ENCODE results near the gene PTPRN2.
"Not testable (repeated sequence)": the region's sequence is repeated elsewhere in the genome, so short reads cannot be mapped to it uniquely, and the experiment has no call there.

PTPRN2 gene

DNA sequence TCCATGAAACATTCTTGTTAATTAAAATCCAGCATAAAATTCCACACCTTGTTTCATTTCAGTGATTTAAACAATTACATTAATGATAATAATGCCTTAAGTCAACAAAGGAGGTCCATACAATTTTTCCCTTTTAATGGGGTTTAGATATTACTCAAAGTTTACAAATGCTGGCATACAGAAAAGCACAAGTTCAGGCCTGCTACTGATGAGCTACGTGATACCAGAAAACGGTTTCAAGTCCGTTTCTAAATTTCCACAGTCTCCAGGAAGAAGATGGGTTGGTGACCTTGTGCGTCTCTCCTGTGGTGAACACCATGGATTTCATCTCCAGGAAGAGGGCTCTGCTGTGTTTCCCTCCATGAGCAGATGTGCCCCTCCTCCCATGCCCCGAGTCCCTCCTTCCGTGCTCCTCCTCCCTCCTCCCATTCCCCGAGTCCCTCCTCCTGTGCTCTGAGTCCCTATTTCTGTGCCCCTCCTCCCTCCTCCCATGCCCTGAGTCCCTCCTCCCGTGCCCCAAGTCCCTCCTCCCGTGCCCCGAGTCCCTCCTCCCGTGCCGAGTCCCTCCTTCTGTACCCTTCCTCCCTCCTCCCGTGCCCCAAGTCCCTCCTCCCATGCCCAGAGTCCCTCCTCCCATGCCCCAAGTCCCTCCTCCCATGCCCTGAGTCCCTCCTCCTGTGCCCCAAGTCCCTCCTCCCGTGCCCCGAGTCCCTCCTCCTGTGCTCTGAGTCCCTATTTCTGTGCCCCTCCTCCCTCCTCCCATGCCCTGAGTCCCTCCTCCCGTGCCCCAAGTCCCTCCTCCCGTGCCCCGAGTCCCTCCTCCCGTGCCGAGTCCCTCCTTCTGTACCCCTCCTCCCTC, 201.9 kb downstream of the PTPRN2 start:
- DNase-seq (ENCODE audit: low spot score): not testable (repeated sequence)

GRCh38 chr7:158384746-158385145, 202.9 kb downstream of the PTPRN2 start:
- no peak for DNase-seq (ENCODE audit: low spot score)

DNA sequence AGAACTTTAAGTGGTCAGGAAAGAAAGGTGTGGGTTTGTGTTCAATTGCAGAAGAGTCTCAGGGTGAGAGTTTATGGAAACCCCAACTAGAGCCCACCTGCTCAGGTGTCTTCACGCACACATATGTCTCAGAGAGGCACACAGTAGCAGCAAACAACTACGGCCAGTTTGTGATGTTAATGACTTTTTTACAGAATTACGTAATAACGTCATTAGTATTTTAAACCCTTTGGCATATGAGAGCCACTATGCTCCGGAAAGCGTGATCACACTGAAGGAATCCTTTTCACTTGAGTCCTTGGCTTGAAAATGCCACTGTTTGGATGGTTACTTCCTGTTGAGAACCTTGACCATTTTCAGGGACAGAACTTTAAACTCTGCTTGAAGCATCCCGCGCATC, 204.0 kb downstream of the PTPRN2 start:
- DNase-seq (ENCODE audit: low spot score): no peak

- DNase-seq (ENCODE audit: low spot score): no peak
These were observed 205.0 kb downstream of the PTPRN2 start for GRCh38 chr7:158382363-158383254.

- no peak for DNase-seq (ENCODE audit: low spot score)
These were observed 205.7 kb downstream of the PTPRN2 start for GRCh38 chr7:158381956-158382355.

- no peak for DNase-seq (ENCODE audit: low spot score)
These were observed 208.6 kb downstream of the PTPRN2 start for GRCh38 chr7:158378978-158379377.

DNA sequence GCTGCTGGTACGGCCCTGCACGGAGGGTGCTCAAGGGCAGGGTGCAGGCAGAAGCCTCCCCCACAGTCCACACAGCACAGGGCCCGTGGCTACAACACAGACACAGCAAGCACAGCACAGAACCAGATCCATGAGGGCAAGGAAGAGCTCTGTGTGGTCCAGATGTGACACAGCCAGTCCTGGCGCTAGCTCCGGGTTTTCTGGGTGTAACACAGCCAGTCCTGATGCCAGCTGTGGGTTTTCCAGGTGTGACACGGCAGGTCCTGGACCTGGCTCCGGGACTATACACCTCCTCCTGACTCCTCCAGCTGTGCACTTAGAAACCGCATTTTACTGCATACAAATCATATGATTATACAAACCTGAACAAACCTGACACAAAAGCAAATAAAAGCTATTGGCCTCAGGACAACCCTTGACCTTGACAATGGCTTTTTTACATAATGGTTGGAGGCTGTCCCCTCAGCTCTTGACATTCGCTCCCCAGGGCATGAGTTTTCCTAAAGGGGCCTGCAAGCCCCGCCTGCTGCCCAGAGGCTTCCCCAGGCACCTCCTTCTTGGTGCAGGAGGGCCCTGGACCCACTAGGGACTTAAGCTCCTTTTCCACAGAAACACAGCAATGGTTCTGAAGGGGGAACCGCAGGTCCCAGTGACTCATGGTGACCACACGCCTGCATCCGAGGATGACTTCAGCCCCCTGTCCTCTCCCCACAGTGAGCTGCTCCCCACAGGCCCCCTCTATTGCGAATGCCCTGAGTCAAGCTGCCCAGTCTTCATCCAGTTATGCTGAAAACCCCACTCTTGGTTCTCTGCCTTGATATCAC, 209.6 kb downstream of the PTPRN2 start:
- no peak for DNase-seq (ENCODE audit: low spot score)

- not testable (repeated sequence) for DNase-seq (ENCODE audit: low spot score)
These were observed 210.8 kb downstream of the PTPRN2 start for GRCh38 chr7:158376839-158377186.

DNA sequence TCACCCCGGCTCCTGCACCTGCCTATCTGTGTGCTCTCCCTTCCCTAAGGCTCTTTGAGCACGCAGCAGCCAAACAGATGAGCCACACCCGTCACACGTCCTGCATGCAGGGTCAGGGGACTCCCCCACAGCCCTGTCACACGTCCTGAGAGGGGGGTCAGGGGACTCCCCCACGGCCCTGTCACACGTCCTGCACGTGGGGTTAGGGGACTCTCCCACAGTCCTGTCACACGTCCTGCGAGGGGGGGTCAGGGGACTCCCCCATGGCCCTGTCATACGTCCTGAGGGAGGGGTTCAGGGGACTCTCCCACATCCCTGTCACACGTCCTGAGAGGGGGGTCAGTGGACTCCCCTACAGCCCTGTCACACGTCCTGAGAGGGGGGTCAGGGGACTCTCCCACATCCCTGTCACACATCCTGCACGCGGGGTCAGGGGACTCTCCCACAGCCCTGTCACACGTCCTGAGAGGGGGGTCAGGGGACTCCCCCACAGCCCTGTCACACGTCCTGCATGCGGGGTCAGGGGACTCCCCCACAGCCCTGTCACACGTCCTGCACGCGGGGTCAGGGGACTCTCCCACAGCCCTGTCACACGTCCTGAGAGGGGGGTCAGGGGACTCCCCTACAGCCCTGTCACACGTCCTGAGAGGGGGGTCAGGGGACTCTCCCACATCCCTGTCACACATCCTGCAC, 211.3 kb downstream of the PTPRN2 start:
- DNase-seq (ENCODE audit: low spot score): not testable (repeated sequence)

DNA sequence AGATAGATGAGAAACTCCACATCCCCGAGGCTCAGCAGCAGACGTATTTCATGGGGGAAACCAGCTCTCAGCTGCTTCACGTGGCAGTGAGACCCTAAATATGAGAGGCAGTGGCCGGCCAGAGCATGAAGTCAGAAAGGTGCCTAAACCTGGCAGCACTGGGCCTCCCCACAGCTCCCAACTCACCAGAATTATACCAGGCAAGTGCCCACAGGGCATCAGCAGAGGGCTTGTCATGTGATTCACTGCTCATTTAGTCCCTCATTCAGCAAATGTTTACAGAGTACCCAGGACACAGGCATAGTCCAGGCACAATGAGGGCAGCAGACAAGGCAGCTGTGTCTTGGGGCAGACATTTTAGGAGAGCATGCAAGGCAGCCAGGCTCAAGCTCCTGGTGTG, 212.6 kb downstream of the PTPRN2 start:
- no peak for DNase-seq (ENCODE audit: low spot score)

- no peak for DNase-seq (ENCODE audit: low spot score)
These were observed 213.0 kb downstream of the PTPRN2 start for GRCh38 chr7:158374586-158374985.

DNA sequence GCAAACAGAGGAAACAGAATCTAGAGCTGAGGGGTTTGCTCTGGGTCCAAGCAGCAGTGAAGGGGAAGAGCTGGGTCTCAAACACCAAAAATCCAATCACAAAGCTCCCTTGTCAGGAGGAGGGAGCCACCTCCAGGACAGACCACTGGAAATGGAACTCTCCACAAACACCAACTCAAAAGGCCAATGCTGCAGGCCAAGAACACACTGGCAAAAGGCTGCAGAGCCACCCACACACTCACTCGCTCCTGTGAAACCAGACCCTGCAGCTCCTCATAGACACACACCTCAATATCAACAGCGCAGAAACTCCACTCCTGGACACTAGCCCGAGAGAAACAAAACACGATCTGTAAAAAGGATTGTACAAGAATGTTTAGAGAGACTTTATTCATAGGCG, 213.5 kb downstream of the PTPRN2 start:
- DNase-seq (ENCODE audit: low spot score): no peak

GRCh38 chr7:158373476-158374133, 214.0 kb downstream of the PTPRN2 start:
- DNase-seq (ENCODE audit: low spot score): no peak

DNA sequence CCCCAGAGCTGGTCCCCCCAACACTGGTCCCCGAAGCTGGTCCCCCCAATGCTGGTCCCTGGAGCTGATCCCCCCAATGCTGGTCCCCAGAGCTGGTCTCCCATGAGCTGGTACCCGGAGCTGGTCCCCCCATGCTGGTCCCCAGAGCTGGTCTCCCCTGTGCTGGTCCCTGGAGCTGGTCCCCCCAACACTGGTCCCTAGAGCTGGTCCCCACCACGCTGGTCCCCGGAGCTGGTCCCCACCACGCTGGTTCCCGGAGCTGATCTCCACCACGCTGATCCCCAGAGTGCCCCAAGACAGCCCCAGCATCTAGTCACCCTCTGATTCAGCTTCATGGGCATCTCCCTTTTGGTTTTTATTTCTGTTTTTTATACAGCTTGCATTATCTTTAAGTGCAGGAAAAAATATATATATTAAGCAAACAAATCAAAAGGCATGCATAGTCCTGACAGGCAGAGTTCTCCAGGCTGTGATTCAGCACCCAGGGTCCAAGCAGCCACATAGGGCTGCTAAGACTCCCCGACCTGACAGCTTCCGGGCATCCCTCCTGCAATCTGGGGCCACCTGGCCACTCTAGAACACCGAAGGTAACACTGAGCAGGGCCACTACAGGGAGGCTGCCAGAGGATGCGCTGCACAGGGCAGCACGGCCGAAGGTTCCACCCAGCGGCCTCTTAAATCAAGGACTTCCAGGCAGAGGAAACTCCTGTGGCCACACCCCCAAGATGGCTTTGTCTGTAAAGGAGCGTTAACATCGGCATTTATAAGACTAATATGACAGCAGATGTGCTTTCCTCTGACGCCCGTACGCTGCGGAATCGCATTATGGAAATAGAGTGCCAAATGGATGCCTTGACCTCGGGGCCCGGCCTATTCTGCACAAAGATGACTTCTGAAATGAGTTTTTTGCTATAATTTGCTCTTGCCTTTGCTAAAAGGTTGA, 215.0 kb downstream of the PTPRN2 start:
- DNase-seq (ENCODE audit: low spot score): no peak

- DNase-seq (ENCODE audit: low spot score): no peak
These were observed 215.8 kb downstream of the PTPRN2 start for GRCh38 chr7:158371856-158372255.

DNA sequence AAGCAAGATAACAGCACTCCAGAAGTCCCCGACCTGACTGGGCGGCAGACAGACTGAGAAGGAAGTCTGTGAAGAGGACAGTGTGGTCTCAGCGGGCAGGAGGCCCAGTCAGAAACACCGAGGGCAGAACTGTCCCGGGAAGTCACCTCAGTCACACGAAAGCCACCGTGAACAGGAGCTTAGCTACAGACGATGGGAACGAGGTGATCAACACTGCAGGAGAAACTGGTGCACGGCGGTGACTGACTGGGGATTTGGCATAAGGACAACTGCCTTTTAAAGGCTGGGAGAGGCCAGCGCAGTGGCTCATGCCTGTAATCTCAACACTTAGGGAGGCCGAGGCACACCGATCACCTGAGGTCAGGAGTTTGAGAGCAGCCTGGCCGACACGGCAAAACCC, 217.8 kb downstream of the PTPRN2 start:
- DNase-seq (ENCODE audit: low spot score): no peak

GRCh38 chr7:158369290-158369689, 218.3 kb downstream of the PTPRN2 start:
- DNase-seq (ENCODE audit: low spot score): no peak

DNA sequence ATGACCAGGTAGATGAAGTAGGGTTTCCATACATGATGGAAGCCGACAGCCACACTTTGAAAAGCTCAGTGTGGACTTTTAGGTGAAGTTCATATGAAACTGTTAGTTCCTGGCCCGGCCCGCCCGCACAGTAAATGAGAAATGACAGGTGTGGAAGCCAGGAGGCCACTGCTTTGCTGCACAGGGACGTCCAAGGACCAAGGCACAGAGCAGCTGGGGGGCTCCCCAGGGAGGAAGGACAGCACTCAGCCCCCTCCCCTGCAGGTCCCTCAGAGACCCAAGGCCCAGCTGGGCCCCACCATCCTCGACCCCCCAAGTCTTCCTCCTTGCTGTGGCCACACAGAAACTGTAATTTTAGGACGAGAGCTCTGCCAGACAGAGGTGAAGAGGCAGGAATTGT, 219.2 kb downstream of the PTPRN2 start:
- DNase-seq (ENCODE audit: low spot score): no peak

- no peak for DNase-seq (ENCODE audit: low spot score)
These were observed 220.0 kb downstream of the PTPRN2 start for GRCh38 chr7:158367634-158367982.
